ENCODE data around the gene NLRC5. TPM values are rescaled to one million over a fixed set of nuclear protein-coding genes. Genes with fewer than 3 reads are reported as not detected.
A peak's percentile ranks its signal among the peaks of the same experiment; 100 is the strongest.

NLRC5 gene
- total and polyA plus RNA-seq, 9 of the 15 experiments (the other 6 are each of a cell fraction or from before 2014, with no cell fraction given): 0.59 to 0.71 TPM; not detected in 7

- TF ChIP-seq ZBTB34 (CRISPR knock-in tag; IDR thresholded peaks at IDR 0.05) (no peak), PKNOX1 (IDR thresholded peaks at IDR 0.05) (peak; percentile 67), TAF15 (IDR thresholded peaks at IDR 0.05; ENCODE audit: low read depth, low read length) (no peak), SNIP1 (IDR thresholded peaks at IDR 0.05; ENCODE audit: low read depth) (no peak), ZNF133 (CRISPR knock-in tag; IDR thresholded peaks at IDR 0.05) (no peak), PTTG1 (tag; IDR thresholded peaks at IDR 0.05; ENCODE audit: low read depth) (no peak), SMAD1 (IDR thresholded peaks at IDR 0.05; ENCODE audit: low read depth, low read length, partially characterized antibody) (no peak), KLF6 (CRISPR knock-in tag; IDR thresholded peaks at IDR 0.05; ENCODE audit: borderline replicate concordance) (no peak), RBM25 (IDR thresholded peaks at IDR 0.05; ENCODE audit: low read depth, low read length, severe bottlenecking) (no peak), PREB (CRISPR knock-in tag; IDR thresholded peaks at IDR 0.05) (no peak), ZNF232 (CRISPR knock-in tag; IDR thresholded peaks at IDR 0.05) (no peak), ZNF507 (tag; conservative IDR thresholded peaks at IDR 0.05) (no peak), RFX5 (IDR thresholded peaks at IDR 0.05; ENCODE audit: low read depth, low read length) (no peak), PBX2 (CRISPR knock-in tag; IDR thresholded peaks at IDR 0.05; ENCODE audit: low read depth) (no peak), PBX2 (tag; conservative IDR thresholded peaks at IDR 0.05; ENCODE audit: low read depth) (no peak), TBP (optimal IDR thresholded peaks at IDR 0.05; ENCODE audit: low read depth, low read length) (peak; percentile 19), VEZF1 (CRISPR knock-in tag; IDR thresholded peaks at IDR 0.05) (no peak), SNAPC5 (CRISPR knock-in tag; IDR thresholded peaks at IDR 0.05) (no peak), THRB (CRISPR knock-in tag; conservative IDR thresholded peaks at IDR 0.05) (no peak)
Measured at GRCh38 chr16:57062329-57062728, 73.0 kb downstream of the NLRC5 start (continued).
